OCI-LY1 (cell line): ENCODE measurements around the gene CARM1.

Experiments used
- CTCF ChIP-seq: fragments of 200-600 bp; sonication (generic), shearing (Covaris generic); IDR thresholded peaks from 2 replicates; pipeline ENCODE4 v1.5.1; 2017; ENCODE audit warnings: mild to moderate bottlenecking, antibody characterized with exemption, low read length, moderate library complexity, mixed read lengths
- EZH2 ChIP-seq: fragments of 200-600 bp; sonication (generic), shearing (Covaris generic); IDR thresholded peaks from 2 replicates; pipeline ENCODE4 v1.8.0; 2017; ENCODE audit warnings: borderline replicate concordance, mixed run types, mild to moderate bottlenecking, antibody characterized with exemption, low read length, moderate library complexity, mixed read lengths

- TF ChIP-seq CTCF, result no peak
- no peak for TF ChIP-seq EZH2
These were observed 91.5 kb downstream of the CARM1 start for GRCh38 chr19:10962863-10963262.
